Peyer's patch (tissue), 4 donors: ENCODE results near the gene FFAR3. TPM values are rescaled to one million over a fixed set of nuclear protein-coding genes. Genes with fewer than 3 reads are reported as not detected.

Experiments used
- DNase-seq, 3 donors: peaks; one replicate each; pipeline ENCODE4 v3.0.0-alpha.2; 2017 to 2019
- H3K27ac ChIP-seq, 4 donors: fragments of 200-600 bp; sonication (generic); one replicate each; pipeline ENCODE4 v1.5.1; 2016 to 2019
- H3K27me3 ChIP-seq, 2 donors: fragments of 200-600 bp; sonication (generic); one replicate each; pipeline ENCODE4 v1.5.1; 2019
- H3K36me3 ChIP-seq, 3 donors: fragments of 200-600 bp; sonication (generic); one replicate each; pipeline ENCODE4 v1.5.1; 2016 to 2019
- H3K4me1 ChIP-seq, 4 donors: fragments of 200-600 bp; sonication (generic); one replicate each; pipeline ENCODE4 v1.5.1; 2016 to 2019
- H3K4me3 ChIP-seq, 4 donors: fragments of 200-600 bp; sonication (generic); 1 replicate in 3 of 4; 2 replicates in 1 of 4; pipeline ENCODE4 v1.5.1; 2016 to 2019; ENCODE audit warnings: mild to moderate bottlenecking in 1 of 4
- H3K9me3 ChIP-seq, 4 donors: fragments of 200-600 bp; sonication (generic); one replicate each; pipeline ENCODE4 v1.5.1; 2016 to 2019; ENCODE audit warnings: mild to moderate bottlenecking in 1 of 4
- POLR2A ChIP-seq, 2 donors: fragments of 450-650 bp; IDR thresholded peaks; one replicate each; pipeline ENCODE4 v1.5.1; 2017; ENCODE audit warnings: antibody characterized with exemption in 2 of 2, mild to moderate bottlenecking in 2 of 2, moderate library complexity in 2 of 2
- total RNA-seq, 4 donors: library from RNA; depleted of rRNA; stranded (reverse); fragments of >200 nt; gene quantifications; one replicate each; pipeline ENCODE4 v1.1.0, GENCODE V29; 2016
- TF ChIP-seq, protein P1 (sequence below), 6 experiments: fragments of 450-650 bp in 4 of 6; fragments of 200-600 bp in 2 of 6; sonication (generic) in 1 of 6; IDR thresholded peaks; one replicate each; pipeline ENCODE4 v1.5.1; 2017 to 2019; ENCODE audit warnings: antibody characterized with exemption in 6 of 6, mild to moderate bottlenecking in 3 of 6, moderate library complexity in 1 of 6

FFAR3 gene
- total RNA-seq, 4 donors from 2014 or later: 1.1 TPM; not detected in 3

DNA sequence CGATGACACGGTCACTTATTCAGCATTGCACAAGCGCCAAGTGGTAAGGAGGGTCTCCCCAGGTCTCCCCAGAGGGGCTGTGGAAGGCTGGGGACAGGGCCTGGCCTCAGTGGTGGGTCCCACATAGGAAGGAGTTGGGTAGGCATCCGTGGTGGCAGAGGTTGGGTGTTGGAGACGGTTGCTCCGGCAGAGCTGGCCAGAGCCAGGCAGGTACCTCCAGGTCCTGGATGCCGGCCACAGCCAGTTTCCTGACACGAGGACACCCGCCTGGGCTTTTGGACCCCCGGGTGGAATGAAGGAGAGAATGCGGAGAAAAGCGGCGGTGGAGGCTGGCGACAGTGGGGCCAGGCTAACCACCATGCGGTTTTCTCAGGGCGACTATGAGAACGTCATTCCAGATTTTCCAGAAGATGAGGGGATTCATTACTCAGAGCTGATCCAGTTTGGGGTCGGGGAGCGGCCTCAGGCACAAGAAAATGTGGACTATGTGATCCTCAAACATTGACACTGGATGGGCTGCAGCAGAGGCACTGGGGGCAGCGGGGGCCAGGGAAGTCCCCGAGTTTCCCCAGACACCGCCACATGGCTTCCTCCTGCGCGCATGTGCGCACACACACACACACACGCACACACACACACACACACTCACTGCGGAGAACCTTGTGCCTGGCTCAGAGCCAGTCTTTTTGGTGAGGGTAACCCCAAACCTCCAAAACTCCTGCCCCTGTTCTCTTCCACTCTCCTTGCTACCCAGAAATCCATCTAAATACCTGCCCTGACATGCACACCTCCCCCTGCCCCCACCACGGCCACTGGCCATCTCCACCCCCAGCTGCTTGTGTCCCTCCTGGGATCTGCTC is 11.8 kb upstream of the FFAR3 start:
- peak overlapping the region in 3 of 4 donors; percentile 8 to 77 (median 57) for H3K27ac ChIP-seq
- H3K9me3 ChIP-seq: no peaks in the 10 kb centered on the region
- no peak for TF ChIP-seq POLR2A (IDR thresholded peaks at IDR 0.05)
- TF ChIP-seq, protein P1, sequence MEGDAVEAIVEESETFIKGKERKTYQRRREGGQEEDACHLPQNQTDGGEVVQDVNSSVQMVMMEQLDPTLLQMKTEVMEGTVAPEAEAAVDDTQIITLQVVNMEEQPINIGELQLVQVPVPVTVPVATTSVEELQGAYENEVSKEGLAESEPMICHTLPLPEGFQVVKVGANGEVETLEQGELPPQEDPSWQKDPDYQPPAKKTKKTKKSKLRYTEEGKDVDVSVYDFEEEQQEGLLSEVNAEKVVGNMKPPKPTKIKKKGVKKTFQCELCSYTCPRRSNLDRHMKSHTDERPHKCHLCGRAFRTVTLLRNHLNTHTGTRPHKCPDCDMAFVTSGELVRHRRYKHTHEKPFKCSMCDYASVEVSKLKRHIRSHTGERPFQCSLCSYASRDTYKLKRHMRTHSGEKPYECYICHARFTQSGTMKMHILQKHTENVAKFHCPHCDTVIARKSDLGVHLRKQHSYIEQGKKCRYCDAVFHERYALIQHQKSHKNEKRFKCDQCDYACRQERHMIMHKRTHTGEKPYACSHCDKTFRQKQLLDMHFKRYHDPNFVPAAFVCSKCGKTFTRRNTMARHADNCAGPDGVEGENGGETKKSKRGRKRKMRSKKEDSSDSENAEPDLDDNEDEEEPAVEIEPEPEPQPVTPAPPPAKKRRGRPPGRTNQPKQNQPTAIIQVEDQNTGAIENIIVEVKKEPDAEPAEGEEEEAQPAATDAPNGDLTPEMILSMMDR (IDR thresholded peaks at IDR 0.05): no peak
- H3K4me1 ChIP-seq: peaks cover 0 to 27% (median 9%) of the 10 kb centered on the region in 4 donors
- peak overlapping the region in 1 of 4 donors; percentile 3 for H3K4me3 ChIP-seq
- H3K36me3 ChIP-seq: no peaks in the 10 kb centered on the region
- DNase-seq: peak; percentile 46 to 90 (median 76)
- H3K27me3 ChIP-seq: no peaks in the 10 kb centered on the region

GRCh38 chr19:35347171-35347929 is 10.9 kb upstream of the FFAR3 start, which contains the start of gene FFAR1:
FFAR1 (plus strand) TSS chr19:35347902; CDS start chr19:35351552, 3,650 bp downstream.
- H3K36me3 ChIP-seq: no peaks in the 10 kb centered on the region
- H3K4me3 ChIP-seq: no peak within 1 kb of the TSS
- H3K27me3 ChIP-seq: no peaks in the 10 kb centered on the region
- DNase-seq: peak; percentile 21 to 70 (median 69)
- H3K9me3 ChIP-seq: no peaks in the 10 kb centered on the region
- peak within 1 kb of the TSS in 2 of 4 donors; percentile 57 to 77 for H3K27ac ChIP-seq
- TF ChIP-seq, protein P1 (IDR thresholded peaks at IDR 0.05): no peak
- TF ChIP-seq POLR2A (IDR thresholded peaks at IDR 0.05): no peak
- peaks cover 0 to 27% (median 9%) of the 10 kb centered on the region in 4 donors for H3K4me1 ChIP-seq

DNA sequence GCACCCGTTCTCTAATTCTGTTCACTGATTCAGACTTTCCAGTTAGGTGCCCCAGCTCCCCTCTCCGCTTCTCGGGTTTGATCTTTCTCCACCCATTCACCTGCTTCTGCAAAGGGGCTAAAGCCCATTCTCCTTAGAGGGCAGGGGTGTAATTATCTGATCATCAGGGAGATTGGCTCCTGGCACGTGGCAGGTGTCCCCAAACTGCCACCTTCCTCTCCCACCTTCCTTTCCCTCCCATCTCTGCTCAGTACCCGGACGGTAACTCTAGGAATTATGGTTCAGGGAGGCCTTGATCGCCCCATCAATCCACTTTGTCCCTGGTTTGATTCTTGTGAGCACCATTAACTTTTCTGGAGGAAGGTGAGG is 10.3 kb upstream of the FFAR3 start:
- Histone ChIP-seq H3K4me1 (peaks cover 0 to 31% (median 9%) of the 10 kb centered on the region in 4 donors), H3K36me3 (no peaks in the 10 kb centered on the region), H3K4me3 (no peak overlapping the region), H3K27ac (peak overlapping the region in 1 of 4 donors; percentile 77), H3K9me3 (no peaks in the 10 kb centered on the region), H3K27me3 (no peaks in the 10 kb centered on the region)
- DNase-seq: peak in 1 of 3 donors; percentile 11
- TF ChIP-seq POLR2A (IDR thresholded peaks at IDR 0.05): no peak
- TF ChIP-seq, protein P1 (IDR thresholded peaks at IDR 0.05): no peak

DNA sequence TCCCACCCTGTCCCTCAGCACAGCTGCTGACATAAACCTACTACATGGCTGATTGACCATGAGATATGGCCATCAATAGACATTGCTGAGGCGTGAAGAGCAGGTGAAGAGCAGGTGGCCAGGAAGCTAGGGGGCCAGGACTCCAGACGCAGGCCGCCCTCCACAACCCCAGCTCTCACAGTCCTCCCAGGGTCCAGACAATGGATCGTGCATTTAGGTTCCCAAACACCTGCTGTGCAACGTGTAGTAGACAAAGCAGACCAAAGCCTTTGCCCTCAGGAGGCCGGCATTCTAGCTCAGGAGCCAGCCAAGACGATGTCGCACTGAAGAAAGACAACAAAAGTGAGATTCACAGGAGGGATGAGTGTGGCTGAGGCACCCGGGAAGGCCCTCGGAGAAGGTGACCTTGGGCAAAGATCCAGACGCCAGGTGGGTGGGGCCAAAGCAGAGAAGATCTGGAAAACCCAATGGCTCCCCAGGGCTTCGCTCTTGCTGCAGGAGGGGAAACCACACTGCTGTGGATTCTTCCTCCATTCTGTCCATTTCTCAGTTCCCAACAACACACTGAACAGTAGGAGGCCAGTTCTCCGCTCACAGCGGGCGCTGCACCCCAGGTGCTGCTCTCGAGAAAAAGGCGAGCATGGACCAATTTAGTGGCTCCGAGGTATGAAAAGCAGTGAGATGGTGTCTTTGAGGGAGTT is 9.2 kb upstream of the FFAR3 start:
- H3K27me3 ChIP-seq: no peaks in the 10 kb centered on the region
- DNase-seq: peak; percentile 30 to 50 (median 43)
- H3K27ac ChIP-seq: peak overlapping the region in 1 of 4 donors; percentile 77
- peaks cover 0 to 31% (median 9%) of the 10 kb centered on the region in 4 donors for H3K4me1 ChIP-seq
- H3K9me3 ChIP-seq: no peaks in the 10 kb centered on the region
- H3K4me3 ChIP-seq: no peak overlapping the region
- no peaks in the 10 kb centered on the region for H3K36me3 ChIP-seq
- no peak for TF ChIP-seq POLR2A (IDR thresholded peaks at IDR 0.05)
- TF ChIP-seq, protein P1 (IDR thresholded peaks at IDR 0.05): no peak
